Measurements from ENCODE around the gene DUOX2.

Gene DUOX2

GRCh38 chr15:45100884-45101625 lies 12.9 kb downstream of the DUOX2 start:
- no peak for DNase-seq (ENCODE audit: extremely low read depth, insufficient read length)
- TF ChIP-seq, protein P1, sequence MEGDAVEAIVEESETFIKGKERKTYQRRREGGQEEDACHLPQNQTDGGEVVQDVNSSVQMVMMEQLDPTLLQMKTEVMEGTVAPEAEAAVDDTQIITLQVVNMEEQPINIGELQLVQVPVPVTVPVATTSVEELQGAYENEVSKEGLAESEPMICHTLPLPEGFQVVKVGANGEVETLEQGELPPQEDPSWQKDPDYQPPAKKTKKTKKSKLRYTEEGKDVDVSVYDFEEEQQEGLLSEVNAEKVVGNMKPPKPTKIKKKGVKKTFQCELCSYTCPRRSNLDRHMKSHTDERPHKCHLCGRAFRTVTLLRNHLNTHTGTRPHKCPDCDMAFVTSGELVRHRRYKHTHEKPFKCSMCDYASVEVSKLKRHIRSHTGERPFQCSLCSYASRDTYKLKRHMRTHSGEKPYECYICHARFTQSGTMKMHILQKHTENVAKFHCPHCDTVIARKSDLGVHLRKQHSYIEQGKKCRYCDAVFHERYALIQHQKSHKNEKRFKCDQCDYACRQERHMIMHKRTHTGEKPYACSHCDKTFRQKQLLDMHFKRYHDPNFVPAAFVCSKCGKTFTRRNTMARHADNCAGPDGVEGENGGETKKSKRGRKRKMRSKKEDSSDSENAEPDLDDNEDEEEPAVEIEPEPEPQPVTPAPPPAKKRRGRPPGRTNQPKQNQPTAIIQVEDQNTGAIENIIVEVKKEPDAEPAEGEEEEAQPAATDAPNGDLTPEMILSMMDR (IDR thresholded peaks at IDR 0.05; ENCODE audit: insufficient read depth, low read length, poor library complexity, severe bottlenecking): no peak
- no peaks in the 10 kb centered on the region; the same call in none of the 2 replicates for H3K27me3 ChIP-seq (replicated peaks; ENCODE audit: control insufficient read depth, insufficient read depth, low read length)
- no peak overlapping the region for H3K4me3 ChIP-seq (replicated peaks; ENCODE audit: low read depth, low read length)
- no peaks in the 10 kb centered on the region for H3K36me3 ChIP-seq (ENCODE audit: control insufficient read depth, insufficient read depth, low read length)

- DNase-seq (ENCODE audit: extremely low read depth, insufficient read length): no peak
- H3K4me3 ChIP-seq (replicated peaks; ENCODE audit: low read depth, low read length): no peak overlapping the region
- TF ChIP-seq, protein P1 (IDR thresholded peaks at IDR 0.05; ENCODE audit: insufficient read depth, low read length, poor library complexity, severe bottlenecking): no peak
- H3K27me3 ChIP-seq (replicated peaks; ENCODE audit: control insufficient read depth, insufficient read depth, low read length): no peaks in the 10 kb centered on the region; the same call in none of the 2 replicates
- no peaks in the 10 kb centered on the region for H3K36me3 ChIP-seq (ENCODE audit: control insufficient read depth, insufficient read depth, low read length)
Observed at GRCh38 chr15:45099549-45100165, 14.3 kb downstream of the DUOX2 start.

GRCh38 chr15:45097466-45097865 lies 16.5 kb downstream of the DUOX2 start:
- DNase-seq (ENCODE audit: extremely low read depth, insufficient read length): no peak
- TF ChIP-seq, protein P1 (IDR thresholded peaks at IDR 0.05; ENCODE audit: insufficient read depth, low read length, poor library complexity, severe bottlenecking): no peak
- H3K36me3 ChIP-seq (ENCODE audit: control insufficient read depth, insufficient read depth, low read length): no peaks in the 10 kb centered on the region
- H3K27me3 ChIP-seq (replicated peaks; ENCODE audit: control insufficient read depth, insufficient read depth, low read length): peaks cover 2% of the 10 kb centered on the region
- no peak overlapping the region for H3K4me3 ChIP-seq (replicated peaks; ENCODE audit: low read depth, low read length)

DNA sequence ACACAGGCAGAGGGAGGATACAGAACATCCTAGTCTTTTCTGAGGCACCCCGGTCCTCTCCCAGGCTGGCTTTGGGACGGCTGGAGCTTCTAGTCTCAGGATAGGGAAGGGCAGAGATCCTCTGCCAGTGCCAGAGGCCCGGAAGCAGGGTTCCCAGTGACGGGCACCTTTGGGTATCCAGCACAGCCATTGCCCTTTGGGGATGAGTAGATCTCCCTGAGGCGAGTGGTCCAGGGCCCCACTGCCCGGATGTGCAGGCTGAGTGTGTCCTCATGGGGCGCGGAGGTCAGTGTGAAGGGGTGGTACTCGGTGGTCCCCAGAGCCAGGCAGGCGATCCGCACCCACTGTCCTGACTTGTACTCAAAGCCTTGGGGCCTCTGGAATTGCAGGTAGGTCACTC lies 18.3 kb downstream of the DUOX2 start:
- DNase-seq (ENCODE audit: extremely low read depth, insufficient read length): no peak
- H3K4me3 ChIP-seq (replicated peaks; ENCODE audit: low read depth, low read length): no peak overlapping the region
- TF ChIP-seq, protein P1 (IDR thresholded peaks at IDR 0.05; ENCODE audit: insufficient read depth, low read length, poor library complexity, severe bottlenecking): no peak
- peaks cover 2% of the 10 kb centered on the region for H3K27me3 ChIP-seq (replicated peaks; ENCODE audit: control insufficient read depth, insufficient read depth, low read length)
- H3K36me3 ChIP-seq (ENCODE audit: control insufficient read depth, insufficient read depth, low read length): no peaks in the 10 kb centered on the region

GRCh38 chr15:45094358-45094730 lies 19.6 kb downstream of the DUOX2 start:
- no peak for DNase-seq (ENCODE audit: extremely low read depth, insufficient read length)
- TF ChIP-seq, protein P1 (IDR thresholded peaks at IDR 0.05; ENCODE audit: insufficient read depth, low read length, poor library complexity, severe bottlenecking): no peak
- peaks cover 2% of the 10 kb centered on the region for H3K27me3 ChIP-seq (replicated peaks; ENCODE audit: control insufficient read depth, insufficient read depth, low read length)
- no peaks in the 10 kb centered on the region for H3K36me3 ChIP-seq (ENCODE audit: control insufficient read depth, insufficient read depth, low read length)
- H3K4me3 ChIP-seq (replicated peaks; ENCODE audit: low read depth, low read length): no peak overlapping the region
